GM06990 (cell line): ENCODE results near the gene SEZ6.

Experiments used
- DNase-seq: peaks from one replicate; pipeline ENCODE4 v3.0.0-alpha.2; 2011; ENCODE audit not compliant: insufficient read length; ENCODE audit errors: extremely low read depth
- H3K27me3 ChIP-seq: replicated peaks from 2 replicates; pipeline ENCODE4 v1.6.0; 2011; ENCODE audit warnings: low read length; ENCODE audit not compliant: control insufficient read depth, insufficient read depth
- H3K36me3 ChIP-seq: 2 replicates; pipeline ENCODE4 v1.5.1; 2011; ENCODE audit warnings: low read length; ENCODE audit not compliant: control insufficient read depth, insufficient read depth
- H3K4me3 ChIP-seq: replicated peaks from 2 replicates; pipeline ENCODE4 v1.5.1; 2011; ENCODE audit warnings: low read depth, mild to moderate bottlenecking, control low read depth, low read length
- CTCF ChIP-seq: IDR thresholded peaks from 2 replicates; pipeline ENCODE4 v1.5.1; 2011; ENCODE audit warnings: low read length, control low read depth, mild to moderate bottlenecking, inconsistent platforms; ENCODE audit not compliant: insufficient read depth, poor library complexity, severe bottlenecking

The SEZ6 gene

DNA sequence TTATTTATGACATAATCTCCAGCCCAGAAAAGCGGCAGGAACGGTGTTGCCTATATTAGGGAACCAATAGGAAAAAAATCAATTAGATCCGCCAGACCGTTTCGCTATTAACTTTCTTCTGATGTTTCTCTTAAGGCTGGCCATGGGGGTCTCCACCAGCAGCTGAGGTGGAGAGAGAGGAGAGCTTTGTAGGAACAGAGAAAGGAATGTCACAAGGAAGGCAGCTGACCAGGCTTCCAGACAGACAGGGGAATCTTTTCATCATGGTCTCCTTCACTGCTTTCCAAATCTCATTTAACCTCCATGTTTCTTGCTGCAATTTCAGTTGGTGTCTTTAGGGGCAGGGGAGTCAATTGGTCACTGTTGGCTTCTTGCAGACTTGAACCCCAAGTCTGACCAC lies 8.9 kb upstream of the SEZ6 start:
- DNase-seq: no peak
- no peak for TF ChIP-seq CTCF
- H3K27me3 ChIP-seq: no peaks in the 10 kb centered on the region; the same call in none of the 2 replicates

GRCh38 chr17:29012535-29012934 lies 6.7 kb upstream of the SEZ6 start:
- no peak for TF ChIP-seq CTCF
- no peaks in the 10 kb centered on the region; the same call in none of the 2 replicates for H3K27me3 ChIP-seq
- H3K4me3 ChIP-seq: no peak overlapping the region
- H3K36me3 ChIP-seq: no peaks in the 10 kb centered on the region
- DNase-seq: no peak

More for the DNA sequence above, 8.9 kb upstream of the SEZ6 start:
- Histone ChIP-seq H3K4me3 (no peak overlapping the region), H3K36me3 (no peaks in the 10 kb centered on the region)

DNA sequence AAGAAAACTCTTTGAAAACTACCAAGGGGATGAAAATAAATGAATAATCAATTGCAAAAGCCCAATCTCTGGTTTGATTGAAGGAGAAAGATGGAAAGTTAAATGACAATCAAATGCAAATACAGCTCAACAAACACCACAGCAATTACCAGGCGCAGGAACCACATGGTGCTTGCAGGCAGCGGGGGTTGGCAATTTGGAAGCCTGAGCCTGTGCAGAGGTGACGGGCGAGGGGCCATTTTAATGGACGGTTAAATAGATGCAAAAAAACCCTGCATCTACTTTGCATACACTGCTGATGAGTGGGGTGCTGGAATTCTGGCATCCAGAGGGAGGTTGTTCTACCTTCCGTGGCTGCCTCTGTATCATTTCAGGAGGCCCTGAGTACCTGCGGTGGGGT lies 4.8 kb upstream of the SEZ6 start:
- DNase-seq: no peak
- no peak for TF ChIP-seq CTCF
- no peaks in the 10 kb centered on the region for H3K36me3 ChIP-seq
- H3K27me3 ChIP-seq: no peaks in the 10 kb centered on the region; the same call in none of the 2 replicates
- H3K4me3 ChIP-seq: no peak overlapping the region

DNA sequence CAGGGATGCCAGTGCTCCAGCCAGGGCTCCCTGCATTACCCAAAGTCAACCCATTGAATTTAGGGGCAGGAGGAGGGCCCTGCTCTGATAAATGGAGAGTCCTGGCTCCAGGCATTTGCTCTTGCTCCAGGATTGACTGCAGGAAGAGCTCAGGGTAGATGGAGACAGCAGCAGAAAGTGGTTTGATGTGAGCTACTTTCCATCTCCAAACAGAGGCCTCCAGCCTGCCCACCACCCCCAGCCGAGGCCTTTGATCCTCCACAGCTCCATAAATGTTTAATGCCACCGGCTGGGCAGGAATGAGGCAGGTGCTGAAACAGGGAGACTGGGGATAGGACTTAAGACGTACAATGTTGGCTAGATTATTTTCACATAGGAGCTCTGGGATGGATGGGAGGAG lies 4.3 kb upstream of the SEZ6 start:
- H3K36me3 ChIP-seq: no peaks in the 10 kb centered on the region
- no peak overlapping the region for H3K4me3 ChIP-seq
- H3K27me3 ChIP-seq: no peaks in the 10 kb centered on the region; the same call in none of the 2 replicates
- no peak for DNase-seq
- no peak for TF ChIP-seq CTCF

DNA sequence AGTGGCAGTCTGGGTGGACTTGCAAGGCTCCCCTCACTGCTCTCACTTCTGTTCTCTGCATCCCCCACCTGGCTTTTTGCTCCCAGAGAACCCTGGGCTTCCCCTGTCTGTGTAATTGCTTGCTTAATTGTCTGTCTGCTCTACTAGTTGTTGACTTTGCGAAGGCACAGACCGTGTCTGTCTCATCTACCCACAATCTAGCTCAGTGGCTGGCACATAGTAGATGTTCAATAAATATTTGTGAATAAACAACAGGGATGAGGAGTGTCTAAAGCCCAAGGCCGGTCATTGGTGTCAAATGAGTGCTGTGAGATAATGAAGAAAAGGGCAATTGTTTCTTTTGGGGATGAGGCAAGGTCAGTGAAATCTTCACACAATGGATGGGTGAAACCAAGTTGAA lies 2.8 kb upstream of the SEZ6 start:
- no peak for TF ChIP-seq CTCF
- Histone ChIP-seq H3K4me3 (no peak overlapping the region), H3K36me3 (no peaks in the 10 kb centered on the region), H3K27me3 (no peaks in the 10 kb centered on the region)
- no peak for DNase-seq

DNA sequence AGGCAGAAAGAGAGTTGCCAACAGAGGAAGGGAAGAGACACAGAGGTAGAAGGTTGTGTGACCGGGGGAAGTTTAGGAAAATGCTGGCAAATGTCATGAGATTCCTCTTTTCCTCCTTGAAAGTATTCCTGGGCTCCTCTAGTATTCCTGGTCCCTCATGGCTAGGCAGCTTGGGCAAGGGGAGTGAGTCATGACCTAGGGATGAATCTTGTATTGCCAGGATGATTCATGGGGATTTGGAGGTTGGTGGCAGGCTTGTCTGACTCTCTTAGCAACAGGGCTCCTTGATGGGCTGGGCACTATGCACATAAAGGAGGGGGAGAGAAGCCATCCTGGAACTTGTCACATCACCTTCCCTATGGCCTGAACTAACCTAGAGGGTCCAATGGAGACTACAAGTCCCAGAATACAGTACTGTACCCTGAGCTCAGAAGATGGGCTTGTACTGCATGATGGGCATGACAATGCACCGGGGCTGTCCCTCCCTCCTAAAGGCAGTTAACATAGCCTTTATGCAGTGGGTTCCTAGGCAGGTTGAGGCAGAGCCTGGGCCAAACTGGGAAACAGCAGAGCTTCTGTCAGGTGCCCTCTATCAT lies 2.1 kb upstream of the SEZ6 start:
- H3K27me3 ChIP-seq: no peaks in the 10 kb centered on the region
- no peak for TF ChIP-seq CTCF

More for the DNA sequence above, 2.1 kb upstream of the SEZ6 start:
- no peaks in the 10 kb centered on the region for H3K36me3 ChIP-seq
- DNase-seq: no peak
- no peak overlapping the region for H3K4me3 ChIP-seq
